ENCODE measurements around the gene CD6. TPM values are rescaled to one million over a fixed set of nuclear protein-coding genes. Genes with fewer than 3 reads are reported as not detected.
A peak's percentile ranks its signal among the peaks of the same experiment; 100 is the strongest.

Gene CD6
- polyA plus RNA-seq, 6 donors from 2014 or later = 6.4 to 25.2 (median 10.8) TPM

DNA sequence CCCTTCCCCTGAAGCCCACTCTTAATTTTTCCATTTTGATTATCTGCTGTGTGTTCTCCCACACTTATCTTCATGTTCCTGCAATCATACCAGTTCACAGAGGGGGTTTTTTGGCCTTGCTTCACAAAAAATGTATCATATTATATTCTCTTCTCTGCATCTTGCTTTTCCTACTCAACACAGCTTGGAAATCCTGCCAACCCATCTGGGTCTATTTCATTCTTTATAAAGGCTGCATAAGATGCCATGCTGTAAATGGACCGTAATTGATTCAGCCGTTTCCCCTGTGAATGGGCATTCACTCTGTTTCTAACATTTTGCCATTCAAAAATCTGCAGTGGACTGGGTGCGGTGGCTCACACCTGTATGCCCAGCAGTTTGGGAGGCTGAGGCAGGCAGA lies 30.5 kb downstream of the CD6 start:
- Mint-ChIP-seq H3K9me3 (no peaks in the 10 kb centered on the region), H3K27ac (peak overlapping the region in 1 of 6 donors; percentile 53), H3K27me3 (peaks cover 0 to 14% (median 7%) of the 10 kb centered on the region in 3 donors), H3K4me3 (no peak overlapping the region), H3K36me3 (no peaks in the 10 kb centered on the region), H3K4me1 (peaks cover 5 to 27% (median 23%) of the 10 kb centered on the region in 3 donors)
- ATAC-seq (ENCODE audit: low read depth in 2 of 2) (no peak), DNase-seq (no peak)

DNA sequence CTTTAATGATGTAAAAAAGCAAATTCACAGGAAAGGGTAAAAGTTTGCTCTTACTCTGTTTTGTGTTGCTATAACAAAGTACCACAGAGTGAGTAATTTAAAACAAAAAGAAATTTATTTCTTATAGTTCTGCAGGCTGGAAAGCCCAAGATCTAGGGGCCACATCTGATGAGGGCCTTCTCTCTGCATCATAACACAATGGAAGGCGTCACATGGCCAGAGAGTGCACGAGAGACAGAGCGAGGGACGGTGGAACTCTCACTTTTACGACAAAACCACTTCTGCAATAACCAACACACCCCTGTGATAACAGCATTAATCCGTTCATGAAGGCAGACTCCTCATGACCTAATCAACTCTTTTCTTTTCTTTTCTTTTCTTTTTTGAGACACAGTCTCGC lies 31.1 kb downstream of the CD6 start:
- H3K36me3 Mint-ChIP-seq = no peaks in the 10 kb centered on the region
- H3K27ac Mint-ChIP-seq = no peak overlapping the region
- H3K4me1 Mint-ChIP-seq = peaks cover 6 to 31% (median 28%) of the 10 kb centered on the region in 3 donors
- peaks cover 0 to 19% (median 8%) of the 10 kb centered on the region in 3 donors for H3K27me3 Mint-ChIP-seq
- no peaks in the 10 kb centered on the region for H3K9me3 Mint-ChIP-seq
- no peak overlapping the region for H3K4me3 Mint-ChIP-seq
- no peak for ATAC-seq (ENCODE audit: low read depth in 2 of 2)
- no peak for DNase-seq

DNA sequence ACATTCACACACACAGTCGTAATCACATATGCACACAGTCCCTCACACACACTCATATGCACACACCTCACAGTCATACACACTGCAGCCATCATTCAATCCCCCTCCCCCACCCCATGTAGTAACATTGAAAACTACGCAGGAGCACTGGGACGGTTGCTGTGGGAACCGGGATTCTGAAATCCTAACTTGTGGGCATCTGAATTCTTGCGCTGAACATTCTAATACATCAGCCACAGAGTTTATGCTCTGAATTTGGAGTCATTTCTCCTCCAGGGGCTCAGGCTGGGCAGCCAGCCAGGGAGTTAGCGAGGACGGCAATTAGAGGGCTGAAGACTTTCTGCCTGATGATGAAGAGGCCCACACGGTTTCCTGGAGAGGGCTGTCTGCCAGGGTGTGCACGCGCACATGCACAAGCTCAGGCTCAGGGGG lies 32.7 kb downstream of the CD6 start:
- Mint-ChIP-seq H3K36me3 (no peaks in the 10 kb centered on the region), H3K27me3 (peaks cover 0 to 25% (median 8%) of the 10 kb centered on the region in 3 donors), H3K9me3 (no peaks in the 10 kb centered on the region), H3K4me3 (no peak overlapping the region), H3K27ac (peak overlapping the region in 3 of 6 donors; percentile 39 to 85 (median 61)), H3K4me1 (peaks cover 10 to 34% (median 34%) of the 10 kb centered on the region in 3 donors)
- ATAC-seq (ENCODE audit: low read depth in 2 of 2) (no peak), DNase-seq (no peak)

- peaks cover 0 to 25% (median 8%) of the 10 kb centered on the region in 3 donors for H3K27me3 Mint-ChIP-seq
- H3K4me3 Mint-ChIP-seq = peak overlapping the region in 2 of 8 donors; percentile 12 to 22
- peaks cover 10 to 36% (median 34%) of the 10 kb centered on the region in 3 donors for H3K4me1 Mint-ChIP-seq
- no peaks in the 10 kb centered on the region for H3K36me3 Mint-ChIP-seq
- DNase-seq (no peak), ATAC-seq (ENCODE audit: low read depth in 2 of 2) (no peak)
- no peaks in the 10 kb centered on the region for H3K9me3 Mint-ChIP-seq
- peak overlapping the region in 2 of 6 donors; percentile 39 to 63 for H3K27ac Mint-ChIP-seq
Observed at GRCh38 chr11:61004761-61005181, 33.3 kb downstream of the CD6 start.

- Mint-ChIP-seq H3K9me3 (no peaks in the 10 kb centered on the region), H3K36me3 (no peaks in the 10 kb centered on the region), H3K4me1 (peaks cover 18 to 53% (median 48%) of the 10 kb centered on the region in 3 donors), H3K27me3 (peaks cover 0 to 25% (median 8%) of the 10 kb centered on the region in 3 donors), H3K4me3 (peak overlapping the region in 7 of 8 donors; percentile 72 to 84 (median 75)), H3K27ac (peak overlapping the region in 2 of 6 donors; percentile 28 to 74)
- ATAC-seq (ENCODE audit: low read depth in 2 of 2) = peak; percentile 65 to 70
- DNase-seq = no peak
Observed at GRCh38 chr11:61007383-61007955, 36.0 kb downstream of the CD6 start.

DNA sequence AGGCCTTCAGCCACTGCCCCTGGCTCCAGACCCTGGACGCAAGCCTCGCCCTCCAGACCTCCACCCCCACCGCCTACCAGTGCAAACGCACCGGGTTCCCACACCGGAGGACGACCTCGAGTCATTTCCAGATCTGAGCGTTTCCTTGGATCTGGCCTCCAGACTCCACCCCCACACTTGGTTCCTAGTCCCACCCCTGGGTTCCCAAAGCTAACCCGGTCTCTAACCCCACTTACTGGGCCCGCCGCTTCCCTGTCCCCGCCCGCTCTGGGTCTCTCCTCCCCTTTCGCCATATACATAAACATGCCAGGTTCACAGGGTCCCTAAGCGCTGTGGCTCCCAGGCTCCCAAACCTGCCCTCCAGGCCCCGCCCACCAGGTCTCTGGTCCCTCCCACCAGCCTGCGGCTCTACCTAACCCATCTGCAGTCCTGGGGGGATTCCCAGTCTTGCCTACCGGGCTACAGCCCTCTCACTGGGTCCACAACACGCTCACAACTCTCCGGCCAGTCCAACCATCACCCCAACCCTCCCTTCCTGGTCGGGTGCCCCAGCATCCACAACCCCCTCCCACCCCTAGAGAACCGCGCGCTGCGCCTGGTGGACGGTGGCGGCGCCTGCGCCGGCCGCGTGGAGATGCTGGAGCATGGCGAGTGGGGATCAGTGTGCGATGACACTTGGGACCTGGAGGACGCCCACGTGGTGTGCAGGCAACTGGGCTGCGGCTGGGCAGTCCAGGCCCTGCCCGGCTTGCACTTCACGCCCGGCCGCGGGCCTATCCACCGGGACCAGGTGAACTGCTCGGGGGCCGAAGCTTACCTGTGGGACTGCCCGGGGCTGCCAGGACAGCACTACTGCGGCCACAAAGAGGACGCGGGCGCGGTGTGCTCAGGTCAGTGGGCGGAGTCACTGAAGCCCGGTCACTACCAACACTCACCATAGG lies 36.7 kb downstream of the CD6 start:
- H3K9me3 Mint-ChIP-seq = no peaks in the 10 kb centered on the region
- H3K4me3 Mint-ChIP-seq = peak overlapping the region; percentile 6 to 84 (median 65)
- H3K27ac Mint-ChIP-seq = peak overlapping the region in 1 of 6 donors; percentile 69
- H3K4me1 Mint-ChIP-seq = peaks cover 25 to 59% (median 53%) of the 10 kb centered on the region in 3 donors
- no peaks in the 10 kb centered on the region for H3K36me3 Mint-ChIP-seq
- DNase-seq (no peak), ATAC-seq (ENCODE audit: low read depth in 2 of 2) (peak; percentile 35 to 69)
- H3K27me3 Mint-ChIP-seq = peaks cover 0 to 25% (median 8%) of the 10 kb centered on the region in 3 donors

DNA sequence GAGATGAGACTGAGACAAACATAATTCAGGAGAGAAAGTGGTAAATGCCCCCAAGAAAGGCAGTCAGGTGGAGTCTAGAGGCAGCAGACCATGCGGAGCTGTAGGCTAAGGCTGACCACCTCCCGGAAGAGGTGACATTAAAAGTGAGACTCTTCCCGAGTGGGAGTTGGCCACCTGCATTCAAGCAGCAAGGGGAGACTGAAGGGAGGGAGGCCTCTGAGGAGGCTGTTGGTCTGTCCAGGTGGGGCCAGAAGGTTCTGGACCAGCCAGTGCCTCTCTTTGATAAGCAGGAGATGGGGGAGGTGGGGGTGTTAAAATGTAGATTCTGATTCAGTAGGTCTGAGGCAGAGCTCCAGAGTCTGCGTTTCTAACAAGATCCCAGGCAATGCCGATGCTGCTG lies 37.5 kb downstream of the CD6 start:
- peak overlapping the region in 3 of 8 donors; percentile 12 to 69 (median 54) for H3K4me3 Mint-ChIP-seq
- H3K36me3 Mint-ChIP-seq = no peaks in the 10 kb centered on the region
- peaks cover 25 to 55% (median 53%) of the 10 kb centered on the region in 3 donors for H3K4me1 Mint-ChIP-seq
- H3K27ac Mint-ChIP-seq = peak overlapping the region in 2 of 6 donors; percentile 42 to 70
- H3K27me3 Mint-ChIP-seq = peaks cover 0 to 25% (median 8%) of the 10 kb centered on the region in 3 donors
- H3K9me3 Mint-ChIP-seq = no peaks in the 10 kb centered on the region
- DNase-seq (no peak), ATAC-seq (ENCODE audit: low read depth in 2 of 2) (no peak)

DNA sequence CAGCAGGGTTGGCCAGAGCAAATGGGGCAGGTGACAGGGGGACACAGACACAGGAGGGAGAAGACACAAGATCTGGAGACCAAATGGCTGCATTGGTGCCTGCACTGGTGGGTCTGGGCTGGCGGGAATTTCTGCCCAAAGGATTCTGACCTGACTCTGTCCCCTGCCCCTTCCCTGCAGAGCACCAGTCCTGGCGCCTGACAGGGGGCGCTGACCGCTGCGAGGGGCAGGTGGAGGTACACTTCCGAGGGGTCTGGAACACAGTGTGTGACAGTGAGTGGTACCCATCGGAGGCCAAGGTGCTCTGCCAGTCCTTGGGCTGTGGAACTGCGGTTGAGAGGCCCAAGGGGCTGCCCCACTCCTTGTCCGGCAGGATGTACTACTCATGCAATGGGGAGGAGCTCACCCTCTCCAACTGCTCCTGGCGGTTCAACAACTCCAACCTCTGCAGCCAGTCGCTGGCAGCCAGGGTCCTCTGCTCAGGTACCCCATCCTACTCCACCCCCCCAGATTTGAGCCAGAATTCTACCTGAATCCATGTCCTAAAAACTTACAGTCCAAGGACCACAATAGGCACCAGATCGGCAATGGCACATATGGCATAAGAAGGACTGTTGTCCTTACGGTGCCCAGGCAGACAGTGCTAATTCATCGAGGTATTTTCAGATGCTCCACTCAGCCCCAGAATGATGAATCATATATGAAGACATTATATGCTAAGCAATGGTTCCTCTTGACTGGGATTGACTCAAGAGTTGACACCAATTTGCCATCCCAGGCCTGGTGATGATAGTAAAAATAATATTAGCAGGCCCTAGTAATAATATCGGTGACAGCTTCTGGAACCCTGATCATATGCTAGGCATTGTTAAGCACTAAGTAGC lies 38.2 kb downstream of the CD6 start:
- ATAC-seq (ENCODE audit: low read depth in 2 of 2) (no peak), DNase-seq (no peak)
- H3K27me3 Mint-ChIP-seq = peaks cover 0 to 25% (median 8%) of the 10 kb centered on the region in 3 donors
- H3K27ac Mint-ChIP-seq = peak overlapping the region in 3 of 6 donors; percentile 42 to 74 (median 66)
- peak overlapping the region in 5 of 8 donors; percentile 32 to 69 (median 47) for H3K4me3 Mint-ChIP-seq
- H3K36me3 Mint-ChIP-seq = no peaks in the 10 kb centered on the region
- no peaks in the 10 kb centered on the region for H3K9me3 Mint-ChIP-seq
- H3K4me1 Mint-ChIP-seq = peaks cover 25 to 51% (median 48%) of the 10 kb centered on the region in 3 donors

GRCh38 chr11:61010466-61011228 lies 39.2 kb downstream of the CD6 start:
- Mint-ChIP-seq H3K27ac (peak overlapping the region in 1 of 6 donors; percentile 65), H3K27me3 (peaks cover 0 to 19% (median 8%) of the 10 kb centered on the region in 3 donors), H3K4me3 (peak overlapping the region in 1 of 8 donors; percentile 40), H3K9me3 (no peaks in the 10 kb centered on the region), H3K4me1 (peaks cover 25 to 41% (median 40%) of the 10 kb centered on the region in 3 donors), H3K36me3 (no peaks in the 10 kb centered on the region)
- ATAC-seq (ENCODE audit: low read depth in 2 of 2) (no peak), DNase-seq (no peak)

DNA sequence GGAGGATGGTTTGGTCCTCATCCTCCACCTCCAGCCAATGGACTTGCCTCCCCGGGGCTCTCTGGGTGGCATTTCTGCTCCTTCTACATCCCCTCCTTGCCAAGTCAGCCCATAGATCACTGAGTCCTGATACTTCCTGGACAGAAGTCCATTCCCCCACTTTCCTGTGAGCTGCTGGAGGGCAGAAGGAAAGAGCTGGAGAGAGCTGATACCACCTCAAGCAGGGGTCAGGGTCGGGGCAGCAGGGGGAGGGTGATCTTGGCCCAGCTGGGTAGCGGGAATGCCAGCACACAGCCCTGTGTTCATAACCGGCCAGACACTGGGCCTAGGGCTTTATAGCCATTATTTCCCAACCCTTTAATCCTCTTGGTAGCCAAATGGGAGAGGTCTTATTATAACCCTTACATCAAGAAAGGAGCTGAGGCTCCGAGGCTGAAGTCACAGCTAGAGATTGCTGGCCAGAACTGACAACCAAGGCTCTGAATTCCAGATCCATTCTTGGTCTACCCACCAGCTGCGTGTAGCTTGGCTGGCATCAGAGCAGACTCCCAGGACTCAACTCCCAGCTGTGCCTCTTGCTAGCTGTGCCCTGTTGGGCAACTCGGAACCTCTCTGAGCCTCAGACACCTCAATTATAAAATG lies 39.9 kb downstream of the CD6 start:
- DNase-seq (no peak), ATAC-seq (ENCODE audit: low read depth in 2 of 2) (no peak)
- peaks cover 25 to 46% (median 38%) of the 10 kb centered on the region in 3 donors for H3K4me1 Mint-ChIP-seq
- peaks cover 0 to 16% (median 7%) of the 10 kb centered on the region in 3 donors for H3K27me3 Mint-ChIP-seq
- peak overlapping the region in 1 of 8 donors; percentile 25 for H3K4me3 Mint-ChIP-seq
- peak overlapping the region in 5 of 6 donors; percentile 30 to 83 (median 57) for H3K27ac Mint-ChIP-seq
- H3K36me3 Mint-ChIP-seq = no peaks in the 10 kb centered on the region
- H3K9me3 Mint-ChIP-seq = no peaks in the 10 kb centered on the region

GRCh38 chr11:61011950-61012736 lies 40.7 kb downstream of the CD6 start:
- peak; percentile 55 to 61 for ATAC-seq (ENCODE audit: low read depth in 2 of 2)
- H3K27ac Mint-ChIP-seq = peak overlapping the region; percentile 46 to 92 (median 68)
- no peaks in the 10 kb centered on the region for H3K36me3 Mint-ChIP-seq
- H3K9me3 Mint-ChIP-seq = no peaks in the 10 kb centered on the region
- no peak for DNase-seq
- peaks cover 19 to 41% (median 30%) of the 10 kb centered on the region in 3 donors for H3K4me1 Mint-ChIP-seq
- H3K27me3 Mint-ChIP-seq = peaks cover 0 to 8% (median 0%) of the 10 kb centered on the region in 3 donors
- H3K4me3 Mint-ChIP-seq = peak overlapping the region in 6 of 8 donors; percentile 56 to 84 (median 76)
